ENCODE results near the gene GYS2. TPM values are rescaled to one million over a fixed set of nuclear protein-coding genes. Genes with fewer than 3 reads are reported as not detected.
"Not testable (repeated sequence)": the region's sequence is repeated elsewhere in the genome, so short reads cannot be mapped to it uniquely, and the experiment has no call there.

GYS2 gene
- total RNA-seq, 1 donor from 2014 or later = not detected

- H3K9me3 ChIP-seq (ENCODE audit: insufficient read depth, low read depth, low read length) = no peaks in the 10 kb centered on the region
- FAIRE-seq (no peak), DNase-seq (ENCODE audit: low read depth) (no peak)
- H3K4me3 ChIP-seq (ENCODE audit: insufficient read depth, low read depth, low read length) = no peak overlapping the region
- no peak overlapping the region for H3K4me3 Mint-ChIP-seq (ENCODE audit: unreplicated experiment)
- H2AFZ ChIP-seq (ENCODE audit: low read depth, low read length) = no peak overlapping the region
- H3K4me1 ChIP-seq (ENCODE audit: insufficient read depth, low read length) = no peaks in the 10 kb centered on the region
- no peaks in the 10 kb centered on the region for H3K27me3 ChIP-seq (ENCODE audit: insufficient read depth, low read length)
- TF ChIP-seq CTCF (IDR thresholded peaks at IDR 0.05; ENCODE audit: insufficient read depth, low read depth, low read length) = no peak
- no peak for TF ChIP-seq EZH2 (IDR thresholded peaks at IDR 0.05; ENCODE audit: insufficient read depth, low read length)
- H3K9ac ChIP-seq (ENCODE audit: low read length) = no peak overlapping the region
- no peak overlapping the region for H3K27ac Mint-ChIP-seq (ENCODE audit: unreplicated experiment)
- H3K4me1 Mint-ChIP-seq (ENCODE audit: low read depth, unreplicated experiment) = peaks cover 17% of the 10 kb centered on the region
- peaks cover 73% of the 10 kb centered on the region for H3K36me3 ChIP-seq (ENCODE audit: insufficient read depth, low read length)
- H3K27ac ChIP-seq (ENCODE audit: low read depth, low read length) = no peak overlapping the region
- H3K27me3 Mint-ChIP-seq (ENCODE audit: low read depth, unreplicated experiment) = no peaks in the 10 kb centered on the region
- H4K20me1 ChIP-seq (ENCODE audit: insufficient read depth, low read length) = peaks cover 49% of the 10 kb centered on the region
- no peaks in the 10 kb centered on the region for H3K9me3 Mint-ChIP-seq (ENCODE audit: unreplicated experiment)
- H3K4me2 ChIP-seq (ENCODE audit: low read length) = no peak overlapping the region
- H3K79me2 ChIP-seq (ENCODE audit: insufficient read depth, low read length) = peaks cover 64% of the 10 kb centered on the region
- H3K36me3 Mint-ChIP-seq (ENCODE audit: low read depth, unreplicated experiment) = peaks cover 23% of the 10 kb centered on the region
Measured at GRCh38 chr12:21649034-21649433, 44.4 kb upstream of the GYS2 start.

- no peaks in the 10 kb centered on the region for H3K9me3 Mint-ChIP-seq (ENCODE audit: unreplicated experiment)
- DNase-seq (ENCODE audit: low read depth) (no peak), FAIRE-seq (no peak)
- Histone ChIP-seq H3K36me3 (ENCODE audit: insufficient read depth, low read length) (peaks cover 74% of the 10 kb centered on the region), H3K9ac (ENCODE audit: low read length) (no peak overlapping the region), H3K27ac (ENCODE audit: low read depth, low read length) (no peak overlapping the region), H2AFZ (ENCODE audit: low read depth, low read length) (no peak overlapping the region), H4K20me1 (ENCODE audit: insufficient read depth, low read length) (peaks cover 50% of the 10 kb centered on the region), H3K4me3 (ENCODE audit: insufficient read depth, low read depth, low read length) (no peak overlapping the region), H3K4me2 (ENCODE audit: low read length) (no peak overlapping the region), H3K9me3 (ENCODE audit: insufficient read depth, low read depth, low read length) (no peaks in the 10 kb centered on the region), H3K27me3 (ENCODE audit: insufficient read depth, low read length) (no peaks in the 10 kb centered on the region), H3K4me1 (ENCODE audit: insufficient read depth, low read length) (no peaks in the 10 kb centered on the region), H3K79me2 (ENCODE audit: insufficient read depth, low read length) (peaks cover 64% of the 10 kb centered on the region)
- no peak overlapping the region for H3K27ac Mint-ChIP-seq (ENCODE audit: unreplicated experiment)
- peaks cover 18% of the 10 kb centered on the region for H3K4me1 Mint-ChIP-seq (ENCODE audit: low read depth, unreplicated experiment)
- H3K27me3 Mint-ChIP-seq (ENCODE audit: low read depth, unreplicated experiment) = no peaks in the 10 kb centered on the region
- H3K36me3 Mint-ChIP-seq (ENCODE audit: low read depth, unreplicated experiment) = peaks cover 24% of the 10 kb centered on the region
- TF ChIP-seq EZH2 (IDR thresholded peaks at IDR 0.05; ENCODE audit: insufficient read depth, low read length) (no peak), CTCF (IDR thresholded peaks at IDR 0.05; ENCODE audit: insufficient read depth, low read depth, low read length) (no peak)
- H3K4me3 Mint-ChIP-seq (ENCODE audit: unreplicated experiment) = no peak overlapping the region
Measured at GRCh38 chr12:21648378-21648777, 43.7 kb upstream of the GYS2 start.

GRCh38 chr12:21647179-21647578 lies 42.5 kb upstream of the GYS2 start:
- Mint-ChIP-seq H3K4me3 (ENCODE audit: unreplicated experiment) (no peak overlapping the region), H3K4me1 (ENCODE audit: low read depth, unreplicated experiment) (peaks cover 23% of the 10 kb centered on the region), H3K36me3 (ENCODE audit: low read depth, unreplicated experiment) (peaks cover 19% of the 10 kb centered on the region), H3K9me3 (ENCODE audit: unreplicated experiment) (no peaks in the 10 kb centered on the region), H3K27me3 (ENCODE audit: low read depth, unreplicated experiment) (no peaks in the 10 kb centered on the region), H3K27ac (ENCODE audit: unreplicated experiment) (no peak overlapping the region)
- no peaks in the 10 kb centered on the region for H3K9me3 ChIP-seq (ENCODE audit: insufficient read depth, low read depth, low read length)
- no peak overlapping the region for H3K4me2 ChIP-seq (ENCODE audit: low read length)
- TF ChIP-seq CTCF (IDR thresholded peaks at IDR 0.05; ENCODE audit: insufficient read depth, low read depth, low read length) = no peak
- TF ChIP-seq EZH2 (IDR thresholded peaks at IDR 0.05; ENCODE audit: insufficient read depth, low read length) = no peak
- H2AFZ ChIP-seq (ENCODE audit: low read depth, low read length) = no peak overlapping the region
- H3K36me3 ChIP-seq (ENCODE audit: insufficient read depth, low read length) = peaks cover 74% of the 10 kb centered on the region
- H3K27ac ChIP-seq (ENCODE audit: low read depth, low read length) = no peak overlapping the region
- H3K27me3 ChIP-seq (ENCODE audit: insufficient read depth, low read length) = no peaks in the 10 kb centered on the region
- no peak for FAIRE-seq
- H3K4me1 ChIP-seq (ENCODE audit: insufficient read depth, low read length) = no peaks in the 10 kb centered on the region
- H3K4me3 ChIP-seq (ENCODE audit: insufficient read depth, low read depth, low read length) = no peak overlapping the region
- H4K20me1 ChIP-seq (ENCODE audit: insufficient read depth, low read length) = peaks cover 42% of the 10 kb centered on the region
- peaks cover 64% of the 10 kb centered on the region for H3K79me2 ChIP-seq (ENCODE audit: insufficient read depth, low read length)
- no peak for DNase-seq (ENCODE audit: low read depth)
- no peak overlapping the region for H3K9ac ChIP-seq (ENCODE audit: low read length)

GRCh38 chr12:21645041-21645500 lies 40.4 kb upstream of the GYS2 start:
- peak; percentile 11 for DNase-seq (ENCODE audit: low read depth)
- not testable (repeated sequence) for H3K4me3 ChIP-seq (ENCODE audit: insufficient read depth, low read depth, low read length); H2AFZ ChIP-seq (ENCODE audit: low read depth, low read length); H3K4me2 ChIP-seq (ENCODE audit: low read length); H3K9ac ChIP-seq (ENCODE audit: low read length); H3K9me3 Mint-ChIP-seq (ENCODE audit: unreplicated experiment); H3K9me3 ChIP-seq (ENCODE audit: insufficient read depth, low read depth, low read length); H3K27me3 ChIP-seq (ENCODE audit: insufficient read depth, low read length); H3K27me3 Mint-ChIP-seq (ENCODE audit: low read depth, unreplicated experiment); H3K4me1 ChIP-seq (ENCODE audit: insufficient read depth, low read length); FAIRE-seq; H3K27ac ChIP-seq (ENCODE audit: low read depth, low read length); H3K4me3 Mint-ChIP-seq (ENCODE audit: unreplicated experiment)
- Histone ChIP-seq H3K36me3 (ENCODE audit: insufficient read depth, low read length) (peaks cover 77% of the 10 kb centered on the region), H3K79me2 (ENCODE audit: insufficient read depth, low read length) (peaks cover 62% of the 10 kb centered on the region), H4K20me1 (ENCODE audit: insufficient read depth, low read length) (peaks cover 36% of the 10 kb centered on the region)
- Mint-ChIP-seq H3K4me1 (ENCODE audit: low read depth, unreplicated experiment) (peaks cover 18% of the 10 kb centered on the region), H3K27ac (ENCODE audit: unreplicated experiment) (peak overlapping the region; percentile 47), H3K36me3 (ENCODE audit: low read depth, unreplicated experiment) (peaks cover 20% of the 10 kb centered on the region)

Data from astrocyte (in vitro differentiated cells and primary cell).